RCC 7860 (cell line): ENCODE data around the gene ABL1.

Experiments used
- DNase-seq: peaks from one replicate; pipeline ENCODE4 v3.0.0-alpha.2; 2015; ENCODE audit warnings: low spot score
- FAIRE-seq: peaks from 2 replicates; lab custom pipeline; 2012; peaks lifted over from hg19 to GRCh38; lab: Jason Lieb, UNC

Gene ABL1

GRCh38 chr9:130913599-130914416, 78.8 kb downstream of the ABL1 start:
- FAIRE-seq: no peak

GRCh38 chr9:130914417-130915095, 79.5 kb downstream of the ABL1 start:
- DNase-seq (no peak), FAIRE-seq (no peak)

More at GRCh38 chr9:130913599-130914416, 78.8 kb downstream of the ABL1 start:
- no peak for DNase-seq

GRCh38 chr9:130915096-130915447, 80.0 kb downstream of the ABL1 start:
- no peak for FAIRE-seq

DNA sequence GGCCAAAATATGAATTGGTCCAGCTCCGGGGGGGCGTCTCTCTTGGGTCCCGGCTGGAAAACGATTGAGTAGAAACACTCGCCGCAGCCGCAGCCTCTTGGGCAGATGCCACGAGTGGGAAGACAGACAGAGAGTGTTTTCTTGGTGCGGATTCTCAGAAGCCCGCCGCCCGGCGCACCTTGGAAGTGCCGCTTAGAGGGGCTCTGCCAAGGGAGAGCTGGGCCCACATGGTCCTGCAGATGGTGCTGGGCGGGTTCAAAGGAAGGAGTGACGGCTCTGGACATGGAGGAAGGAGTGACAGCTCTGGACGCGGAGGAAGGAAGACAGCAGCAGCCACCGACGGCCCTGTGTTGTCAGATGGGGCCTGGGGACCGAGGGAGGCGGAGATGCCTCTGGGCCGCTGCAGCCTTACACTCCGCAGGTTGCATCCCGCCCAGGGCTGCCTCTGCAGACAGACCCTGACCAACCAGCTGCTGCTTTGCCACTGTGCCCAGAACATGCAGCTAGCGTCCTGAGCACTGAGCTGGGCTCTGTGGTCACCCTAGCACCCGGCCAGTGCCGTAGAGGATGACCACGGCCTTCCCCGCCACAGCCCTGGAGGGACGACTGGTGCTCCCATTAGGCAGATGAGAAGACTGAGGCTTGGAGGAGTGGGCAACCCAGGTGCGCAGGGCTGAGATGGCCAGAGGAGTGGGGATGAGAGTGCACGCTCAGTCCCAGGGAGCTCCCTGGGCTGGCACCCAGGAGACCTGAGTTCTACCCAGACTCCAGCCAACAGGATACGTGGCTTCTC, 82.3 kb downstream of the ABL1 start:
- DNase-seq (no peak), FAIRE-seq (no peak)

More at GRCh38 chr9:130915096-130915447, 80.0 kb downstream of the ABL1 start:
- DNase-seq: no peak

- FAIRE-seq (no peak), DNase-seq (no peak)
Observed at GRCh38 chr9:130918101-130918825, 83.2 kb downstream of the ABL1 start.

DNA sequence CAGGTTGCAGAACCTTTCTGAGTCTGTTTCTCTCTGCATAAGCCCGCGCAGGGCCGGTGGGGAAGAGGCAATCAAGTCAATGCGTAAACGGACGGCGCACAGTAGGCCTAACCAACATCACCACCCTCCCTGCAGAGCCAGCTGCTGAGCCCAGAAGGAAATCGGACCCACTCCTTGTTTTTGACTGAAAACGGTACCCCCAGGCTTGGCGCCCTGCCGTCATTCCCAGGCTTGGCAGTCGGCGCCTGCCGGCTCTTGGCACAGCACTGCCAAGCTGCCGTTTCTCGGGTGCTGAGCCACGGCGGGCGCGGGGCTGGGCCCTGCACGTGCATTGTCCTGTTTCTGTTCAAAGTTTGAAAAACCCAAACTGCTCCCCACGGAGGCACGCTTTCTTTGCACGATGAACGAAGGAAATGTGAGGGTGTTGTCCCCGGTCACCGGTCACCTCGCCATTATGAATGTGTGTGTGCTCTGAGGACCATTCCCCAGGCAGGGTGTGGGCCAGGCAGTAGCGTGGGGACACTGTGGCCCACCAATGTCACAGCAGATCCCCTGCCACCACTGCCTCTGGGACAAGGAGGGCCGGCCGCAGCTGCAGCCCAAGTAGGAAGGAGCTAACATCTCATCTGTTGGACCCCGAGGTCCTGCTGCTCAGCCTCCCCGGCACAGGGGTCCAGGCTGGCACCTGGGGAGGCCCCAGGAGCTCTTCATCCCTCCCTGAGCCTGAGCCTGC, 83.9 kb downstream of the ABL1 start:
- DNase-seq (no peak), FAIRE-seq (no peak)

DNA sequence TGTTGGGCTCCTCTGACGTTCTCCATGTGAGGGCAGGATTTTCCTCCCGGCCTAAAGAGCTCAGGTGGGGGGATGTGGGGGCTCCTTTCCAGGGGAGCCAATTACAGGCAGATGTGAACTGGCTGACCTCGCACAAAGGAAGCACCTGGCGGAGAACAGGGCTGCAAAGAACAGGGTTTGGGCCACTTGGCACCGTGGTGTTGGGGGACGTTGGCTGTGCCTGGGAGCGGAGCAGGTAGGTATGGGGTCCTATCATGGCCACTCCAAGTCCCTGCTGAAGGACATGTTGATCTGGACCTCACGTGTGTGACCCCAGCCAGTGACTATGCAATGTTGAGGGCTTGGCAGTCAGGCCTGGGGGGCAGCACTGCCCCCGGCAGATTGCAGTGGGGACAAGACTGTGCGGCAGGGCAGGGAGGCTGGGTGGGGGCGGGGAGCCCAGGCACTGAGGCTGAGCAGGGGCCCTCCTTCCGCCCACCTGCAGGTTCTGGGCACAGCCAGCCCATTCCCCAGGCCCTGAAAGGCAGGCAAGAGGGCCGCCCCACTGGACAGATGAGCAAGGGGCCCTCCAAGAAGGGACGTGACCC, 84.6 kb downstream of the ABL1 start:
- no peak for DNase-seq
- FAIRE-seq: no peak

DNA sequence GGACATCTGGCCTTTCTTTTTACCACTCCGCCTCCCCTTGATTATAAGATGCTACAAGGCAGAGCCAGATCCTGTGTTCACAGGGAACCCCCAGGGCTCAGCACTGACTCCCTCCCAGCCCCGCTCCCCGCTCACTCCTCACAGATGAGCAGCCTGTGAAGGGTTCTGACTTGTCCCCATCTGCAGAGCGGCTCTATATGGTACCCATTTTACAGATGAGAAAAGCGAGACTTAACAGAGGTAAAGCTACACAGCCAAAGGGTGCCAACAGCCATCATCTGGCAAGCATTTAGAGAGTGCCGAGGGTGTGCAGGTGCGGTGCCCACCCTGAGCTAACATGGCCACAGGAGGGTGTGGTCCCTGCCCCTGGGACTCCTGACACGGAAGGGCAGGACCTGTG, 85.2 kb downstream of the ABL1 start:
- FAIRE-seq (no peak), DNase-seq (no peak)

GRCh38 chr9:130920762-130921299, 85.8 kb downstream of the ABL1 start:
- FAIRE-seq: no peak
- no peak for DNase-seq

DNA sequence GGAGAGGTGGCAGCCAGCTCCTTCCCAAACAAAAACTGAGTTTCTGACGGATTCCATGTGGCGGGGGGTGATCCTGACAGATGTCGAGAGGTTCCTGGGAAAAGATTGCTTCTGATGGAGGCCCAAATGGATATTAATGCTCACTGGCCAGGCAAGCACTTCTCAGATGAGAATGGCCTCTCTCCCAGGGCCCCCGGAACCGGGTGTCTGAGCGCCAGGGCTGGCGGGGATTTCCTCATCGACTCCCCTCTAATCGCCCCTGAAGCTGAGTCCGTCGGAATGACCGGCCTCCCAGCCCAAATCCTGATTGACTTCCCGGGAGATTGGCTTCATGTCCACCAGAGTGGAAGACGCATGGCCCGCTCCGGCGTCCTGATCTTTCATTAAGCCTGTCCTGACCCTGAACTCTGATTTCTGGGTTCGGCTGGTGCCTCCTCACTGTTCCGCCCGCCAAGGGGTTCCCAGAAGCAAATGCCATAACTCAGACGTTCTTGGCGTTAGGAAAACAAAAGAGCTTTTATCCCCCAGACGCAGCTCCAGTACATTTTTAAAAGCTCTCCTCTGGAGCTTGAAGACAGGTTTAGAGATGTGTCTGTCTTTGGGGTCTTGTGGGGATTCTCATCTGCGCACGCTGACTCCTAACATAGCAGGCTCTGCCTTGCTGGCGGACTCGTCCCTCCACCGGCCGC, 86.4 kb downstream of the ABL1 start:
- DNase-seq (no peak), FAIRE-seq (no peak)

DNA sequence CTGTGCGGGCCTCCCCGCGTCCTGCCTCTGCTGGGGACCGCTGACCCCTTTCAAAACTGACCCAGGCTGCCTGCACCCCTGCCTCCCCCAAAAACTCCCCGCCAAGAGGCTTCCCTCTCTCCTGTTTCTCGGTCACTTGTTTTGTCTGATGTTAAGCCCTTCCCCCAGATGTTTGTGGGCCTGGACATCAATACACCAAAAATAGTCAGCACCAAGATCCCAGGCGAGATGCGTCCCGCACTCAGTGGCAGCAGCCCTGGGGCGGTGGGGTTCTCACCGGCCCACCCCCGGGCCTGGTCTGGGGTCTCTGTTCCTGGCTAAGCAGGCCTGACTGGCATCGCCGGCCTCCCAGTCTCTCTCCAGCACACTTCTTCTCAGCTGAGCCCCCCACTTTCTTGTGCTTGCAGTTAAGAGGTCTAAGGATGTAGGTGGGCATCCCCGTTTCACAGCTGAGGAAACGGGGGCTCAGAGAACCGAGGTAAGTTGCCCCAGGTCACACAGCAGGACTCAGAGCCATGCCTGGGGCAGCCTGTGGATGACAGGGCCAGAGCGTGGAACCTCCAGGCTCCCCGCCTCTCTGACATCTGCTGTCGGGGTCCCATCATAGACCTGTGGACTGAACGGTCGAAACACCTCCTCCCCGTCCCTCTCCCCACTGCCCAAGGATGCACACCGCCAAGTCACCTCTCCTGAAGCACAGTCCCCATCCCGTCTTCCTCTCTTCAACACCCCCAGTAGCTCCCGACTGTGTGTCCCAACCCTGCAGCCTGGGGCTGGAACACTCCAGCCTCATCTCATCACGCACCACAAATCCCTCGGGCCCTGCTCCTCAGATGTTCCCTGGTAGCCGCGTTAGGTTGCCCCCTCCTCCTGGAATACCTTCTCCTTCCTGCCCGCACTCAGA, 87.2 kb downstream of the ABL1 start:
- FAIRE-seq (no peak), DNase-seq (no peak)

DNA sequence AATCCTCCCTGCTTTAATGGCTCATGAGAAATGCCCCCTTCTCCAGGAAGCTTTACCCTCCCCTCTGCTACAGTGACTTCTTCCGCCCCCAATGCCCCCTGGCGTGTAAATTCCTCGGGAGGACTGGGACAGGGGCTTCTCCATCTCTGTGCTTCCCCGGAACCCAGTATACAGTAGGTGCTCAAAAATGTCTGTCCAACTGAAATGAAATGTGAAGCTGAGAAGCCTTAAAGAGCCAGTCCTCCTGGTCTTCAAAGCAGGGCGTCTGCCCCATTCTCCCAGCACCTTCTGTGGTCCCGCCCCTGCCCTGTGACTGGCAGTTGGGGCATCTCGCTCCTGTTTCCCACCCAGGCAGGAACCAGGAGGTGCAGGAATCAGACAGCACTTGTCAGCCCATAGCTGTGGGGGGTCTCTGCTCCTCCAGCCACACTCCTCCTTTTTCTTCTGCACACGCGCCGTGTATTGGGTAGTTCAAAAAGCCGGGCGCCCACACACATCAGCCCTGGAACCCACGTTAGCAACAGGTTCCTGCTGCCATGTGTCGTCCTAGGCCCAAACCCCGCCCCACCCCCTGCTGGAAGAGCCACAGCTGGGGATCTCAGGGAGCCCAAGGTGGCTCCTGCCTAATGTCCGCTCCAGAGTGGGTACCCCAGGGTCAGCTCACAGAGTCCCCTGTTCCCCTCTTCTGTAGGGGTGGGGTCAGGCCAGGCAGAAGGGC, 88.0 kb downstream of the ABL1 start:
- FAIRE-seq (no peak), DNase-seq (no peak)

- FAIRE-seq: no peak
- DNase-seq: no peak
Observed at GRCh38 chr9:130923611-130924447, 88.8 kb downstream of the ABL1 start.

GRCh38 chr9:130924448-130924788, 89.4 kb downstream of the ABL1 start:
- FAIRE-seq (no peak), DNase-seq (no peak)

DNA sequence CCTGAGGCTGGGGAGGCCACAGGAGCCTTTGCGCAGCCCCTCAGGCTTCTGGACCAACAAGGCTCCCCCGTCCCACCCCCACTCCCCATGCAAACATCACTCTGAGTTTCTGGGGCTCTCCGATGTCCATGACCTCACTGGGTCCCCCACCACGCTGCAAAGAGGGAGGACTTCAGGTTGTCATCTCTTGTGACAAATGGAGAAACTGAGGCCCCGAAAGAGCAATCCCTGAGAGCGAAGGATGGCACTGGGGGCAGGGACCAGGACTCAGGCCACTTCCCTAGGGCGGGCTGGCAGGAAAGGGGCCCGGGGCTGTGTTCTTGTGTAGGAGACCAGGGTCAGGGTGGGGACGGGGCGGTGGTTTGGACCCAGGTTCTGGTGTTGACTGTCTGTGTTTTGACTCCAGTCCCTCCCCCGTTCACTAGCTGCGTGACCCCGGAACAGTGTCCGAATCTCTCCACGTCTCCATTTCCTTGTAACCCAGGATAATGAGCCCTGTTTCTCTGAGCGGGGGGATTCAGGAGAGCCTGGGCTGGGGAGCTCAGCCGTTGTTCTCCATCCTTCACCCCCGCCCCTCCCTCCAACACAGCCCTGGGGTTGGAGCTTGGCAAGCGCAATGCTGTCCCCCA, 90.1 kb downstream of the ABL1 start:
- FAIRE-seq: no peak

DNA sequence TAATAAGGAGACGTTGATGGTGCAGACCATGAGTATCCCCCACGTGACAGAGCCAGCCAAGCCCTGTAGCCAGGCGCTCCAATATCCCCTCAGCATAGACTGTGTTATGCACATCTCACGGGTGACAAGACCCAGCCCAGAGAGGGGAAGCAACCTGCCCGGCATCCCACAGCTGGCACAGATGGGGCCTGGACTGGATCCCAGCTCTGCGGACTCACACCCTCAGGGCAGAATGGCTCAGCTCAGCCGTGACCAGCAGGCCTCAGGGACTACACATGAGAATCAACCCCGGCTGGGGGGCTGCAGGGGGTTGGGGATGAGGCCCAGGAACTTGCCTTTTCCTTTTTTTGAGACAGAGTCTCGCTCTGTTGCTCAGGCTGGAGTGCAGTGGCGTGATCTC, 92.3 kb downstream of the ABL1 start:
- FAIRE-seq (peak; percentile 50), DNase-seq (peak; percentile 70)

More for the DNA sequence above, 90.1 kb downstream of the ABL1 start:
- no peak for DNase-seq
